AG10803 (cell line): Measurements from ENCODE around the gene GNB3.

ENCODE experiments used
- DNase-seq: peaks from one replicate; pipeline ENCODE4 v3.0.0; 2010; ENCODE audit warnings: low read depth
- H3K4me3 ChIP-seq: 2 replicates; pipeline ENCODE4 v1.5.1; 2011; ENCODE audit warnings: mild to moderate bottlenecking, low read length, control low read depth
- CTCF ChIP-seq: conservative IDR thresholded peaks from 2 replicates; pipeline ENCODE4 v1.5.1; 2011; ENCODE audit warnings: mild to moderate bottlenecking, low read length, control low read depth, inconsistent platforms

The GNB3 gene

GRCh38 chr12:6818222-6818621 lies 22.5 kb upstream of the GNB3 start:
- H3K4me3 ChIP-seq, result no peak overlapping the region
- no peak for DNase-seq
- TF ChIP-seq CTCF, result no peak

GRCh38 chr12:6818645-6819044 lies 22.1 kb upstream of the GNB3 start:
- no peak for TF ChIP-seq CTCF

GRCh38 chr12:6819106-6820030 lies 21.4 kb upstream of the GNB3 start:
- no peak for TF ChIP-seq CTCF

More at GRCh38 chr12:6818645-6819044, 22.1 kb upstream of the GNB3 start:
- DNase-seq, result no peak
- H3K4me3 ChIP-seq, result no peak overlapping the region

GRCh38 chr12:6820166-6820565 lies 20.6 kb upstream of the GNB3 start:
- no peak for TF ChIP-seq CTCF
- no peak for DNase-seq
- H3K4me3 ChIP-seq, result no peak overlapping the region

More at GRCh38 chr12:6819106-6820030, 21.4 kb upstream of the GNB3 start:
- no peak overlapping the region for H3K4me3 ChIP-seq
- no peak for DNase-seq

- peak; percentile 33 for DNase-seq
- H3K4me3 ChIP-seq, result peak within 1 kb of the TSS; percentile 58
- TF ChIP-seq CTCF, result no peak
These were observed 18.9 kb upstream of the GNB3 start, which contains the start of gene GPR162 for GRCh38 chr12:6821591-6822425. Gene GPR162, plus strand, starts transcription at chr12:6821821. Its CDS starts 2,078 bp downstream, at chr12:6823899.

- TF ChIP-seq CTCF, result no peak
- no peak for DNase-seq
- H3K4me3 ChIP-seq, result peak overlapping the region; percentile 58
These were observed 18.1 kb upstream of the GNB3 start for GRCh38 chr12:6822426-6823135.
